HG02798 (cell line): ENCODE results near the gene RBM11.
"Not testable (repeated sequence)": the region's sequence is repeated elsewhere in the genome, so short reads cannot be mapped to it uniquely, and the experiment has no call there.

ENCODE experiments used
- ATAC-seq: cut with Tn5 transposase; IDR thresholded peaks from one replicate; pipeline ENCODE4 v1.9.1; 2021; ENCODE audit warnings: mild to moderate bottlenecking; ENCODE audit not compliant: unreplicated experiment, poor library complexity

RBM11 gene, protein sequence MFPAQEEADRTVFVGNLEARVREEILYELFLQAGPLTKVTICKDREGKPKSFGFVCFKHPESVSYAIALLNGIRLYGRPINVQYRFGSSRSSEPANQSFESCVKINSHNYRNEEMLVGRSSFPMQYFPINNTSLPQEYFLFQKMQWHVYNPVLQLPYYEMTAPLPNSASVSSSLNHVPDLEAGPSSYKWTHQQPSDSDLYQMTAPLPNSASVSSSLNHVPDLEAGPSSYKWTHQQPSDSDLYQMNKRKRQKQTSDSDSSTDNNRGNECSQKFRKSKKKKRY

DNA sequence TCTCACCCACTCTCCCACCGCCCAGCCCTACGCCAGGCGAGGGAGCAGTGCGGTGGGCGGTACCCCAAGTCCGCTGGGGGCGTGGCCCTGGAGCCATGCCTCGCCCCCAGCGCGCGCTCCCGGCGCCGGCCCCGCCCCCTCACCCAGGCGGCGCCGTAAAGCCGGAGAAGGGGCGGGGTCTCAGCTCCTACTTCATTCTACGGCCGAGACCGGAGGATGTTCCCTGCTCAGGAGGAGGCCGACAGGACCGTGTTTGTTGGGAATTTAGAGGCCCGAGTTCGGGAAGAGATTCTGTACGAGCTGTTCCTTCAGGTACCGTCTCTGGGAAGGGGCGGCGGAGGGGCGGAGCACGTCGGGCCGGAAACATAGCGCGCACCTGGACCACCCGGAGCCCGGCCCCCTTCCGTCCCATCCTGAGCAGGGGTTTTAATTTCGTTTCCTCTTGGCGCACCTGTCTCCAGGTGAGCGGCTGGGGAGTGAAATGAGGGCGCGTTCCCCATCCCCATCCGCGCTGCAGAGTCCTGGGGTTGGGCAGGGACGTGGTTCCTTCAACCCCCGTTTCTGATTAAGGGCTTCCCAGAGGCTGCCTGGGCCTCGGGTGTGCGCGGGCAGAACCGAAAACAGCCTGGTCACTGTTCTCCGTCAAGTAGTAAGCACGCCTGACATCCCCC, at the start of gene RBM11:
Gene RBM11, plus strand, starts transcription at position 187 of the 671 bp plus-strand sequence. Its CDS starts 30 bp downstream, at position 217.
- ATAC-seq: peak; percentile 97

DNA sequence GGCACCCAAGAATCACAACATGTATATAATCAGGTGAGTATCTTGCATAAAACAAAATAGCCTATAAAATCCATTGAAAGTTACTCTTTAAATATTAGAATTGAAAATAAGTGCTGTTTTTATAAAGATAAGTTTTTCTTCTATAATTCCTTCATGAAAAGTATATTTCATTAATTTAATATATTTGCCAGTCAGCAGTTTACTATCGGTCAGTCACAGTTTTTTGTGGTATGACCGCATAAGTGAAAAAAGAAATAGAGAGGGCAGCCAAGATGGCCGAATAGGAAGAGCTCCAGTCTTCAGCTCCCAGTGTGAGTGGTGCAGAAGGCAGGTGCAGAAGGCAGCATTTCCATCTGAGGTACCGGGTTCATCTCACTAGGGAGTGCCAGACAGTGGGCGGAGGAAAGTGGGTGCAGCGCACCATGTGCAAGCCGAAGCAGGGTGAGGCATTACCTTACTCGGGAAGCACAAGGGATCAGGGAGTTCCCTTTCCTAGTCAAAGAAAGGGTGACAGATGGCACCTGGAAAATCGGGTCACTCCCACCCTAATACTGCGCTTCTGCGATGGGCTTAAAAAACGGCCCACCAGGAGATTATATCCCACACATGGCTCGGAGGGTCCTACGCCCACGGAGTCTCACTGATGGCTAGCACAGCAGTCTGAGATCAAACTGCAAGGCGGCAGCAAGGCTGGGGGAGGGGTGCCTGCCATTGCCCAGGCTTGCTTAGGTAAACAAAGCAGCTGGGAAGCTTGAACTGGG, 49.3 kb upstream of the RBM11 start:
- not testable (repeated sequence) for ATAC-seq

DNA sequence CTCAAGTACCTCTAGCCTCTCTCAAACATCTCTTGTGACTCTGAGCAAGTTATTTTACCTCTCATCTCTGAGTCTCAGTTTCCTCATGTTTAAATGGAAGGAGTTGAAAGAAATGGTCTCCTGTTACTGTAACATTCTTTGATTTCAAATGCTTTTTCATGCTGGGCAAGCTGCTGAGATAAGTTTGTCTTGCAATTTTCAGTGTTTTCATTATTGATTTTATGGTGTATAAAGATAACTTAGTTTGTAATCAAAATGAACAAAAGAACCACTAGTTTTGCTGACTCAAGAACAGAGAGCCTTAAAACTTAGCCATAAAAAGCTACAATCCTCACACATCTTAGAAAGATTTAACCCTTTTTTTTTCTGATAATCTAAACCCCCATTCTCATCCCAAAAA, 9.7 kb upstream of the RBM11 start:
- ATAC-seq: no peak

DNA sequence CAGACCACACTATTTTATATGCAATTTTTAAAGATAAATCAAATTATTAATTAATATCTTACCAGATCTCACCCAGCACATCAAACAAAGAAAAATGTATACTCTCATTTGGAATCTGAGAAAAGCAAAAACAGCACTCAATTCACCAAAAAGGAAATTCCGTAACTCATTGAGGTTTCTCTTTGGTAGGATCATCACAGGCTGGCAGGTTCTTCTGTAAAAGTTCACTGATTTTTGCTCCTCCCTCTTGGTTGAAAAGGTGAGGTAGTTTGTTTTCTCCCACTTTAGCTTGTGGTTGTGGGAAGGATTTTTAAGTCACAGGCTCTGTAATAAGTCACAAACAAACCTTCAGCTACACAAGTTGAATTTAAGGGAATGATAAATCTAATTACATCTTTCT, 5.2 kb upstream of the RBM11 start, which contains the start of gene LIPI:
Gene LIPI, minus strand, starts transcription at position 218 of the 400 bp plus-strand sequence. Its CDS starts 110 bp downstream, at position 108.
- ATAC-seq: no peak

DNA sequence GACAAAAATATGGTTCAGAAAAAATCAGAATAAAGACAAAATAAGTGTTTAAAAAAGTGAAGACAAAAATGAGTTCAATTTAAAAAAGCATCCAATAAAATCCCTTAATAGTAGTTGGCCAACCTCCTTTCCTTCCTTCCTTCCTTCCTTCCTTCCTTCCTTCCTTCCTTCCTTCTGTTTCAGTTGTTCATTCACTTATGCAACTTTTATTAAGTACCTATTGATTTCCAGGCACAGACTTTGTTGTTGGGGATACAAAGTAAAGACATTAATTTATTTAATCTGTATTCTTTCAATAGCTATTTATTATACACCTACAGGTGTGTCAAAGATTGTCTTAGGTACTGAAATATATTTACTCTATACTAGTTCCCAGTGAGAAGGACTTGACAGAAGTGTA, 2.8 kb upstream of the RBM11 start:
- ATAC-seq: no peak

DNA sequence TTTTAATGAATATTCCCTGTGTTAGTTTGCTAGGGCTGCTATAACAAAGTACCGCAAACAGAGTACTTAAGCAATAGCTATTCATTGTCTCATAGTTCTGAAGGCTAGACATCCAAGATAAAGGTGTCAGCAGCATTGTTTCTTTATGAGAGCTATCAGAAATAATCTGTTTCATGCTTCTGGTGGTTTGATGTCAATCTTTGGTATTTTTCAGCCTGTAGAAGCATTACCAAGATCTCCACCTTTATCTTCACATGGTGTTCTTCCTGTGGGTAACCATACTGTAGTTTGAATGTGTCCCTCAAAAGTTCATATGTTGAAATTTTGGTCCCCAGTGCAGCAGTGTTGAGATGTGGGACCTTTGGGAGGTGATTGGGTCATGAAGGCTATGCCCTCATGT, 7.4 kb downstream of the RBM11 start:
- no peak for ATAC-seq

DNA sequence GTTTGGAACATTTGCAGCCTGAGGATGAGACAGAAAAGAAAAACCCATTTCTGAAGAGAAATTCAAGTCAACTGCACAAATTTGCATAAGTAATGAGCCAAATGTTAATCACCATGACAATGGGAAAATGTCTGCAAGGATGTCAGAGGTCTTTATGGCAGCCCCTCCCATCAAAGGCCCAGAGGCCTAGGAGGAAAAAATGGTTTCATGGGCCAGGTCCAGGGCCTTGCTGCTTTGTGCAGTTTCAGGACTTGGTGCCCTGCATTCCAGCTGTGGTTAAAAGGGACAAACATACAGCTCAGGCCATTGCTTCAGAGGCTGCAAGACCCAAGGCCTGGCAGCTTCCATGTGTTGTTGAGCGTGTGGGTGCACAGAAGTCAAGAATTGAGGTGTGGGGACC, 13.4 kb downstream of the RBM11 start:
- ATAC-seq: no peak

DNA sequence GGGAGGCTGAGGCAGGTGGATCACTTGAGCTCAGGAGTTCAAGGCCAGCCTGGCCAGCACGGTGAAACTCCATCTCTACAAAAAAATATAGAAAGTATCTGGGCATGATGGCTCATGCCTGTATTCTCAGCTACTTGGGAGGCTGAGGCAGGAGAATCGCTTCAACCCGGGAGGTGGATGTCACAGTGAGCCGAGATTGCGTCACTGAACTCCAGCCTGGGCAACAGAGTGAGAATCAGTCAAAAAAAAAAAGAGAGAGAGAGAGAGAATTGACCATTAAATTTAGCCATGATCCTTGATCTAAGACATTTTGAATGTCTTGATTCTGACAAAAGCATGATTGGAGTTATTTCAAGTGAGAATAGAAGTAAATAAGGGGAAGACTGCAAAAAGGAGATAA, 19.1 kb downstream of the RBM11 start:
- ATAC-seq: no peak

DNA sequence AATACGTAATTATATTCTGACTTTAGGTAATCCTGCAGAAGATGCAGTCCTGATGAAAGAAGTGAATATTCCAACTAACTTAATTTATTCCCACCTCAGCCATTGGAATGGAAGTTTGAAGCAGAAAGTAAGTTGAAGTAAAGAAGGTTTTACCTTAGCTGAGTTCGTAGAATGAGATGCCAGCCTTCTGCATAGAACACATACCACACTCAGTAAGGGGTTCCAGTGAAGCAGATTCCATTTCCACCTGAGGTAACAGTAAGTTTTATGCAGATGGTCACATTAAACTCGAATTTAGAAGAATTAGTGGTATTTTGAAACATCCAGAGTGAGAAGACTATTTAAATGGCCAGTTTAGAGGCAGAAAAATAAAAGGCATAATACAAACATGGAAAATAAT, 20.2 kb downstream of the RBM11 start:
- no peak for ATAC-seq

DNA sequence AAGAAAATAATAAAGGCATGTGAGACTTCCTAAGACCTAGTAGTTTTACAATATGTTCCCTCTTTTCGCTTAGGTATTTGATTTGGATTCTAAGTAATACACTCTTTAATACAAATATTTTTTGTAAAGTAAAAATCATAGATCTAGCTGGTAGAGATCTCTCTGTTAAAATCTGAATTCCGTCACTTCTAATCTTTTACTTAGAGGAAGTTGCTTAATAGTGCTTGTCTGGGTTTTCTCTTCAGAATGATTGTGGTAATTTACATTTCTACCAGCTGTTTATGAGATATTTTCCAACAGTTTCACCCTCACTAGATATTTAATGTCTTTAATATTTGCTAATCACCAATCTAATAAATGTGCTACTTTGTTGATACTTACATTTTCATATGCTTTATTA, 23.3 kb downstream of the RBM11 start:
- ATAC-seq: no peak

DNA sequence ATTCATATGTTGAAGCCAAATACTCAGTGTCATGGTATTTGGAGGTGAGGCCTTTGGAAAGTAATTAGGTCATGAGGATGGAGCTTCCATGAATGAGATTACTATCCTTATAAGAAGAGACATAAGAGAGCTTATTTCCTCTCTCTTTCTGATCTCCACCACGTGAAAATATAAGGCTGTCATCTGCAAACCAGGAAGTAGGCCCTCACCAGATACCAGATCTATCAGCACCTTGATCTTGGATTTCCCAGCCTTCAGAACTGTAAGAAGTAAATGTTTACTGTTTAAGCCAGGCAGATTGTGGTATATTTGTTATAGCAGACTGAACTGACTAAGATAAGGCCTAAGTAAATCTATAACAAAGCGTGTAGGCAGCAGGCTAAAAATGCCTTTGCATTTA, 25.3 kb downstream of the RBM11 start:
- ATAC-seq: no peak

DNA sequence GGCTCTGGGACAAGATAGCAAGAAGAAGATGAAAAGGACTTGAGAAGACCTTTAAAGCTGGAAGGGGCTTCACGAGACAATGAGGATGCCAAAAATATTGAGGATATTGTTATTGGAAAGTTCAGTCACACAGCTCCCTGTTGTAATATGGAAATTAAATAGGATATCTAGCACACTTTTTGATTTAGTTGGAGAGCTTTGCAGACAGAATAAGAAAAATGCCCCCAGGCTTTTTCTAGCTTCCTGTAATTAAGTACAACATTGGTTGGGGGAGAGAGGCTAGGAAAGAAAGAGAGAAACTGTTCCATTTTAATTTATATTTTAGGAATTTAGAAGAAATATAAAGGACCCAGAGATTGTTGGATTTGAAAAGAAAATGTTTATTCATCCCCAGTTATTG, 27.5 kb downstream of the RBM11 start:
- no peak for ATAC-seq

DNA sequence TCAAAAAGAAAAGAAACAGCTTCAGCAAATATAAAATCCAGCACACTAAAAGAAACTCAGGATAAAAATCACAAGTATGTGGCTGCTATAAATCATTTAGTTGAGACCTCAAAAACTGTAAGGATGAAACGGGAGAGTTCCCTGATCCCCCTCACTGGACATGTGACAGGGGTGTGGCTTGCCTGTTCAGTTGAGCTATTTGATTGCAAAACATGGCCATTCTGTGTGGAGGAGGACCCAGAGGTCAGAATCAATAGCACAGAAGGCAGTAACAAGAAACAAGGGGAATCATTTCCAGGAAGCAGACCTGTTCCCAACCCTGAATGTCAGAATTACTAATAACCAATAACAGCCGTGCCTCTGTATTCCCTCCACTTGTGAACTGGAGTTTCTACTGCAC, 27.9 kb downstream of the RBM11 start:
- ATAC-seq: no peak

DNA sequence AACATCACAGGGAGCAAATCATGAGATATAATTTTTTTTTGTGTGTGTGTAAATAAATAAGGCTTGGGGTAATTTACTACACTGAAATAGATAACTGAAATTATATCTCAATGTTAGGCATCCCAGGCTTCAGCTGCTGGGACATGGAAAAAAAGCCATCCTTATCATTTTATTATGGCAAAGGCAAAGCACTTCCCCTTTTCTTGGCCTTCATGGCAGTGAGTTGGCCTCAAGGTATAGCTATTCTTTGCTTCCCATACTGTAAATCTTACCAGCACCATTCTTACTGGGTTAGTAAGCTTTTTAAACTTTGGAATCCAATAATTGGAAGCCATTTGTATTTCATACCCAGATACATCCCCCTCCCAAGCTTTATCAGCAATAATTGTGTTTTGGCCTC, 29.0 kb downstream of the RBM11 start:
- no peak for ATAC-seq

DNA sequence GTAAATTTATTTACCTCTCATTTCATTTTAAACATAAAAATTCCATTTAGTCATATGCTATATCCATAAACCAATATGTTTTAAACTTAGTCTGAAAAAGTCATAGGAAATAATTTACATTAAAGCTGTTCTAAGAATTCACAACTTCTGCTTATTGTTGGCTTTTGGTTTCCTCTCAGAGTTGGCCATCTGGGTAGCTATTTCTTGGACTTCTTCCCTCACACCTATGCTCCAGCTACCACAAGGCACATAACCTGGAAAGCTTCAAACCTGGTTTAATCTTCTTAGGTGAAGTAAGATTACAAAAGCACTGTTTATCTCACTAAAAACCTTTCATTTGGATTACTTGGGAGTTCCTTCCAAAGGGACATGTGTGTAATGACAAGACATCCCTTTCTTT, 29.8 kb downstream of the RBM11 start:
- ATAC-seq: no peak

DNA sequence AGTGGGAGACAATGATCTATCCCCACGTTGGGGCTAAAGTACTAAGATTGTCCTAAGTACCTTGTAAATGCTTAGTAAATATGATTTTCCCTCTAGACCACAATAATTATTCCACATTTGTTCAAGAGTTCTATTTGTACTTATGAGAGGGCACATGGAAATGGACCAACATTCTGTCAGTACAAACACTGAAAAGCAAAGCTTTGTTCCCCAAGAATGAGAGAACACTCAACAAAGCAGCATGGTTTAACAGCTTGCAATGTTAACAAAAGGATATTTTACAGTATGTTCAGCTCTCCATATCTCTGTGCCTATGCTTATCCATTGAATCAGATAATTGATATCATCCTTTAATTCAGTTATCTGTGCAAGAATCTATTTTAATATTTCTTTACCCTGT, 35.4 kb downstream of the RBM11 start:
- no peak for ATAC-seq

DNA sequence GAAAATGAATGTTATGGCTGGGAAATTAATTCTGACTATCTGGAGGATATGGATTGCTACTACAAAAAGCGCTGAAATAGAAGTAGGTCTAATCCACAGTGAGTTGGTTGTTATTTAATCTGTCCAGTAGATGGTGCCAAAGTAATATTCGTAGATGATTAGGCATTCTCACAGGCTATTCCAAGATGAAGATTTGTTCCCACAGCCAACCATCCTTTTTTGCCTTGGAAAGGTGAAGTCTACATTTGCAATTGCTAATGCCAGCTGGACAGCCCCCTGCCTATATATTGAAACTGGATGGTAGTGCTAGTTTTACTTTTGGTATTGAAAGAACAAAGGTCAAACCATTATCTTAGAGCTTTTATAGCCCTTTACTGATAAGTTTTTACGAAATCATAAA, 43.8 kb downstream of the RBM11 start:
- ATAC-seq: peak; percentile 71

DNA sequence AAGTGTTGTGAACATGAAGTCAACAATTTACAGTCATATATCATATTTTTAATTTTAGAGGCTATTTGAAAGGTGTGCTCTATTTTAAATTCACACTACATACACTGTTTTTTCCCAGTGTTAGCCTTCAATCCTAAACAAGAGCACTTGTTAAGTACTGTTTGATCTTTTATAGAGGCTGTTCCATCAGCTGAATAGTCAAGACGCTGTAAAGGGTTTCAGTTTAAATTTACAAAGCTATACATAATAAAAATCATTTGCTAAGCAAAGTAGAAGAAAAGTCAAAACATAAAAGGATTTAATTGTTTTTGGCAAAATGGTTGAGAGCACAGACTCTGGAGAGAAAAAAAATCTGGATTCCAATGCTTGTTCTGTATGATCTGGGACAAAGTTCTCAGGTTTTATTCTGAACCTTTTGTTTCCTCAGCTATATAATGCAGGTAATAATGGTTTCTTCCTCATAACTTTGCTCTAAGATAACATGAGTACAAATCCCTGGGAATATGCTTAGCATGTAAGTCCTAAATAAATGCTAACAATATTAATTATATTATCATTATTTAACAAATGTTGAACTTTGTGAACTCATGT, 44.3 kb downstream of the RBM11 start:
- no peak for ATAC-seq

DNA sequence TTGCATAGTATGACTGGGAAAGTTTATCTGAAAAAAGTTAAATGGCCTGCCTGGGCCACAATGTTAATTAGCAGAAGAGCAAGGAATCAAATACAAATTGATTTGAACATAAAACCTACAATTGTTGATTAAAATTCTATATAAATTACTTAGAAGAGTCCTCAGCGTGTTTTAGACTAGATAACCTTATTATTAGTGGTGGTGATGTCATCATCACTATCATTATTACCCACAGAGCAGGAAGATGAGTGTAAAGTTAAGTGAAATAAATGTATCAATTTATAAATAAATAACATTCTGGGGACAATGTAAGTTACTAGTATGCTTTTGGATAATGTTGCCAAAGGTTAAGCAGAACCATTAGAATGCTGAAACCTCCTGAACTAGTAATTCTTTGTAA, 46.1 kb downstream of the RBM11 start:
- no peak for ATAC-seq

DNA sequence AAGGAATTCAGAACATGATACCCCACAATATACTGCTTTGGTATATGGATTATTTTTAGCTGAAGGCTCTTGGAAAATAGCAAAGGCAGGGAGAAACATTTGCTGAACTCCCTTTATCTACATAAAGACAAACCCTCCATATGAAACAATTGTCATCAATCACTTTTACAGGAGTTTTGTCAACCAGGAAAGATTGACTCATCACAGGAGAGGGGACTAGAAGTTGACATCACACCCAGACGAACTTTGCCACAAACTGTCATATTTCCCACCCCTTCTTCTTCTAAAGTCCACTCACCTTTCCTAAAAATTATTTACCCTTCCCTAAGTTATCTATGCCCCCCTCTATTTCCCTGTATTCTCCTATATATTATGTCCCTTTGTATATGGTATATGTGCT, 47.9 kb downstream of the RBM11 start:
- no peak for ATAC-seq

DNA sequence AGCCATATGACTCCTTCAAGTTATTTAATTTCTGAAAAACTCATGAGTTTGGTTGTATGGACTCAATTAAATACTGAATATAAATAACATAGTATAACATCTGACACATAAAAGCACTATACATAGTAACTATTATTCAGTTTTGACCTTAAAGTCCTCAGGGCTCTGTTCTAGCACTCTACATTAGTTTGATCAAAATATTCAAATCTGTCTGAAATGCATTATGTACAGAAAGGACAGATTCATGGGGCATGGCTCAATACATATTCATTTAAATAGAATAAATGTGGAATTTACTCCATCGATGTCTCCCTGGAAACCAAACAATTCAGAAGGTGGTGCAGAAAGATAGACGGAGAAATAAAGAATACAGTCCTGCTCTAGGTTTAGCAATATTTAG, 49.1 kb downstream of the RBM11 start:
- ATAC-seq: no peak
